ENCODE measurements around the gene GIT1. TPM values are rescaled to one million over a fixed set of nuclear protein-coding genes. Genes with fewer than 3 reads are reported as not detected.

Gene GIT1
- total and polyA plus RNA-seq, 2 of the 13 experiments (the other 11 are each of a cell fraction or from before 2014, with no cell fraction given), result 14.2 to 30.8 TPM

DNA sequence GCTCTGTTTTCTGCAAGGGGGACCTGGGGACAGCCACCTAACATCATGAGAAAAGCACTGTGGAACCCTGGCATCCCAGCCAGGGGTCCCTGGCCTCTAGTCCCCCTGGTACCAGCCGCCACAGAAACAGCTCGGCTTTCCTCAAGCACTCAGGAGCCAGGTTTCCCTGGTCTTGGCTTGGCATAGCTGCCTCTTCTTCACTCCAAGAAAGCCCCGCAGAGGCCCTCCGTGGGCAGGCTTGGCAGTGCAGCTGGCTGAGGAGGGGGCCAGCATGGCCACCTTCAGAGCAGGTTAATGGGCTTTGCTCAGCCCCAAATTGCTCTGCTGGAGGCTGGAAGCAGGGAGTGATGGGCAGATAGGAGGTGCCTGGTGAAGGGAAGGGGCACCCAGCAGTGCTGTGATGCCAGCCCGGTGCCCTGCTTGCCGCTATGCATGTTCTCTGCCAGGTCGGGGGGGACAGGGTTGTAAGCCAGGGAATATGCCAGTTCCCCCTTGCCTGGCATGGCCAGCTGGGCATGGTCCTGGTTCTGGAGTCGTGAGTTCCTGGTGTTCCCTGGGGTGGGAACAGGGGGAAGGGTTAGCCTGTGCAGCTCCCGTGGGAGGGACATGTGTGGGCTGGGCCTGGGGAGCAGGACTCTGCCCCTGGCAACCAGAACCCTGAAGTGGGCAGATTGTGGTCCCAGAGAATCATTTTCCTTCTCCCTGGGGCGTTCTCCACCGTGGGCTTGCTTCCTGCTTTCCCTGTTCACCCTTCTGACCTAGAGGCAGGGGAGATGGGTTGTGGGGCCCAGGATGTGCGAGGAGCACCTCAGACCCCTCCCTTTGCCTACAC lies 6.7 kb upstream of the GIT1 start:
- DNase-seq (ENCODE audit: low spot score) (no peak), ATAC-seq (no peak), FAIRE-seq (no peak)
- no peak overlapping the region for H2AFZ ChIP-seq (ENCODE audit: low read length)
- ChIA-PET CTCF (ENCODE audit: low intra/inter-chr PET ratio, low total read pairs) (no interaction called here), POLR2A (interaction anchor here (0.6 to 1.1 kb wide), 2 partner anchors 21 to 338 kb away, joined by 3 read pairs; no protein-coding TSS in a partner anchor)
- H3K4me2 ChIP-seq (ENCODE audit: low read depth, low read length), result no peak overlapping the region
- no peak overlapping the region for H3K27ac ChIP-seq (ENCODE audit: extremely low read length, insufficient read depth, low read length)
- intact Hi-C loops (cut with micrococcal nuclease; ENCODE audit: unreplicated experiment) (loop anchor here (10.0 kb wide), 1 partner anchor 221 kb away; no protein-coding TSS in a partner anchor), in situ Hi-C loops (cut with HindIII; ENCODE audit: extremely low pct_ligation_motif_present, low pct_unique_long_range_greater_than_20kb) (no loop called here)
- H3K79me2 ChIP-seq (ENCODE audit: insufficient read depth, low read length), result no peaks in the 10 kb centered on the region
- no peaks in the 10 kb centered on the region for H3K9me3 ChIP-seq (ENCODE audit: low read length)
- BruUV-seq (replicated peaks), result no TSS peak
- peaks cover 3 to 33% of the 10 kb centered on the region in 2 experiments; a peak in 3 of 5 replicates for H3K27me3 ChIP-seq (ENCODE audit: control insufficient read depth in 1 of 2, insufficient read depth in 2 of 2, low read length in 2 of 2)
- H4K20me1 ChIP-seq (ENCODE audit: insufficient read depth, low read length), result no peaks in the 10 kb centered on the region
- WGBS (ENCODE audit: low lambda C conversion rate), result 50% methylated on average over 4 of the region's 12 CpGs
- TF ChIP-seq HHEX (CRISPR knock-in tag; IDR thresholded peaks at IDR 0.05), result no peak
- 0 out of 2 replicates have a peak, but pooled peaks have one; percentile 49 for TF ChIP-seq HNRNPL (IDR thresholded peaks at IDR 0.05; ENCODE audit: low read depth, low read length)
- no peak overlapping the region for H3K9ac ChIP-seq (ENCODE audit: insufficient read depth, low read depth, low read length)
- no peak overlapping the region for H3K4me3 ChIP-seq (replicated peaks in 1 of 3; ENCODE audit: insufficient read depth in 1 of 3, low read depth in 2 of 3, low read length in 3 of 3)
- H3K4me1 ChIP-seq (ENCODE audit: insufficient read depth, low read length), result peaks cover 57% of the 10 kb centered on the region
- H3K36me3 ChIP-seq (replicated peaks in 1 of 2; ENCODE audit: control insufficient read depth in 1 of 2, insufficient read depth in 2 of 2, low read length in 2 of 2), result no peaks in the 10 kb centered on the region

DNA sequence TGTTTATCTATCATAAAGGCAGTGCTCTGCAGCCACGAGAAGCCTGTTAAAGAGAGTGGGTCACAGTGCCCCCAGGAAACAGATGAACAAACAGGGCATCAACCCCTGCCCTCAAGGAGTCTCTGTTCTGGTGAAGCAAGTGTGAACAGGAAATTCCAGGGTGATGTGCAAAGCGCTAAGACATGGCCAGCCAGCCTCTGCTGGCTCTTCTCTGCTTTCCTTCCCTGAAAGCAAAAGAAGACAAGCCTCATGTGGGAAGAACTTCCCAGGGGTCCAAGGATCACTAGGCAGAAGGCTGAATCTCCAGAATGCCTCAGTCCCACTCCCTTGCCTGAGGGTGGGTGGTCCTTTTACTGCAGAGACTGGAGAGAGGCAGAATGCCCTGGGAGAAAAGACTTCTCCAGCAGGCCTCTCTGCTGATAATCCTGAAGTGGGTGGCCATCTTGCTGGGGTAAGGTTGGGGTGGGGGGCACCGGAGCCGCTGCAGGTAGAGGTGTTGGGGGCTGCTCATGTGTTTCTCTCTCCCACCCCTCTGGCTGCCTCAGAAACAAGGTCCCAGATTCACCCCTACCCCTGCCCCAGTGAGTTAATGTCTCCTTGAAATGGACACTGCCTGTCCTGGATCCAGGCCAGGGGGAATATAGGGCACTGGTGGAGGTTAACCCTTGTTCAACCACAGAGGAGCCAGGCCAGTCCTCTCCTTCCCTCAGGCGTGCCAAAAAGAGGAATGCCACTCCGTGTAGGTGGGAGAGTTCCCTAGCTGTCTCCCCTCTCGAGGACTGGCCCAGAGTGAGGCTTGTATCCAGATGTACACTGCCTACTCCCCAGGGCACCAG lies 5.9 kb upstream of the GIT1 start:
- BruUV-seq (replicated peaks), result no TSS peak
- intact Hi-C loops (cut with micrococcal nuclease; ENCODE audit: unreplicated experiment), result loop anchor here (10.0 kb wide), 1 partner anchor 221 kb away; no protein-coding TSS in a partner anchor
- TF ChIP-seq, protein P1, sequence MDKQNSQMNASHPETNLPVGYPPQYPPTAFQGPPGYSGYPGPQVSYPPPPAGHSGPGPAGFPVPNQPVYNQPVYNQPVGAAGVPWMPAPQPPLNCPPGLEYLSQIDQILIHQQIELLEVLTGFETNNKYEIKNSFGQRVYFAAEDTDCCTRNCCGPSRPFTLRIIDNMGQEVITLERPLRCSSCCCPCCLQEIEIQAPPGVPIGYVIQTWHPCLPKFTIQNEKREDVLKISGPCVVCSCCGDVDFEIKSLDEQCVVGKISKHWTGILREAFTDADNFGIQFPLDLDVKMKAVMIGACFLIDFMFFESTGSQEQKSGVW (CRISPR knock-in tag; IDR thresholded peaks at IDR 0.05; ENCODE audit: borderline replicate concordance), result no peak
- peak; percentile 56 for TF ChIP-seq ZNF652 (CRISPR knock-in tag; IDR thresholded peaks at IDR 0.05; ENCODE audit: borderline replicate concordance, low read depth)
- Histone ChIP-seq H3K4me1 (ENCODE audit: insufficient read depth, low read length) (peaks cover 64% of the 10 kb centered on the region), H2AFZ (ENCODE audit: low read length) (no peak overlapping the region), H3K27me3 (ENCODE audit: control insufficient read depth in 1 of 2, insufficient read depth in 2 of 2, low read length in 2 of 2) (peaks cover 3 to 33% of the 10 kb centered on the region in 2 experiments; a peak in 3 of 5 replicates), H3K4me2 (ENCODE audit: low read depth, low read length) (0 out of 2 replicates have a peak overlapping the region, but pooled peaks have one; percentile 86), H3K36me3 (replicated peaks in 1 of 2; ENCODE audit: control insufficient read depth in 1 of 2, insufficient read depth in 2 of 2, low read length in 2 of 2) (no peaks in the 10 kb centered on the region), H3K27ac (ENCODE audit: extremely low read length, insufficient read depth, low read length) (no peak overlapping the region), H3K9me3 (ENCODE audit: low read length) (no peaks in the 10 kb centered on the region), H3K4me3 (replicated peaks in 1 of 3; ENCODE audit: insufficient read depth in 1 of 3, low read depth in 2 of 3, low read length in 3 of 3) (no peak overlapping the region), H3K79me2 (ENCODE audit: insufficient read depth, low read length) (no peaks in the 10 kb centered on the region), H3K9ac (ENCODE audit: insufficient read depth, low read depth, low read length) (no peak overlapping the region), H4K20me1 (ENCODE audit: insufficient read depth, low read length) (no peaks in the 10 kb centered on the region)
- ATAC-seq (no peak), DNase-seq (ENCODE audit: low spot score) (no peak), FAIRE-seq (no peak)
- ChIA-PET CTCF (ENCODE audit: low intra/inter-chr PET ratio, low total read pairs) (no interaction called here), POLR2A (interaction anchor here (1.1 kb wide), 1 partner anchor 22 kb away, joined by 3 read pairs; no protein-coding TSS in a partner anchor)
- in situ Hi-C loops (cut with HindIII; ENCODE audit: extremely low pct_ligation_motif_present, low pct_unique_long_range_greater_than_20kb), result no loop called here
- 40% methylated on average over 1 of the region's 7 CpGs for WGBS (ENCODE audit: low lambda C conversion rate)
